ENCODE results near the gene KCNH6.

The KCNH6 gene

GRCh38 chr17:63537001-63537400 is 13.8 kb downstream of the KCNH6 start:
- FAIRE-seq, result no peak

GRCh38 chr17:63537991-63538692 is 15.0 kb downstream of the KCNH6 start:
- no peak for FAIRE-seq

- FAIRE-seq, result no peak
These were observed 15.8 kb downstream of the KCNH6 start for GRCh38 chr17:63538693-63539595.

GRCh38 chr17:63540590-63540989 is 17.4 kb downstream of the KCNH6 start:
- FAIRE-seq, result no peak

- FAIRE-seq, result no peak
These were observed 19.0 kb downstream of the KCNH6 start for GRCh38 chr17:63542218-63542545.

GRCh38 chr17:63542942-63543821 is 20.0 kb downstream of the KCNH6 start:
- FAIRE-seq, result no peak

DNA sequence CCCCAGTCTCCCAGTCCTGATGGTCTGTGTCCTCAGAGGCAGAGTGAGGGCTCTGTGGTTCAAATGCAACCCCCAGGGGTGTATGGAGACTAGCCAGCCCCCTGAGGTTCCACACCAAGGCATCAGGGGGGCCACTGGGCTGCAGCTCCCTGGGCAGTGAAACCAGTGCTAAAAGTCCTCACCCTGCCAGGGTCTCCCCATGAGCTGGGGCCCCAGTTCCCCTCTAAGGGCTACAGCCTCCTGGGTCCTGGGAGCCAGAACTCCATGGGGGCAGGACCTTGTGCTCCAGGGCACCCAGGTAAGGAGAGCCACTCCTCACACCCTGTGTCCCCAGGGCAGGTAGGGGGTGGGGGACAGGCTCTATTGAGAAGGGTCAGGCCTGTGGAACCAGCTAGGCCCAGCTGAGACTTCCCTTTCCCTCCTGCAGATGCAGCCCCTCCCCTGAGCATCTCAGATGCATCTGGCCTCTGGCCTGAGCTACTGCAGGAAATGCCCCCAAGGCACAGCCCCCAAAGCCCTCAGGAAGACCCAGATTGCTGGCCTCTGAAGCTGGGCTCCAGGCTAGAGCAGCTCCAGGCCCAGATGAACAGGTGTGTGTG is 20.8 kb downstream of the KCNH6 start:
- FAIRE-seq, result no peak

GRCh38 chr17:63544467-63545301 is 21.5 kb downstream of the KCNH6 start:
- no peak for FAIRE-seq

GRCh38 chr17:63546308-63547082 is 23.3 kb downstream of the KCNH6 start:
- no peak for FAIRE-seq

DNA sequence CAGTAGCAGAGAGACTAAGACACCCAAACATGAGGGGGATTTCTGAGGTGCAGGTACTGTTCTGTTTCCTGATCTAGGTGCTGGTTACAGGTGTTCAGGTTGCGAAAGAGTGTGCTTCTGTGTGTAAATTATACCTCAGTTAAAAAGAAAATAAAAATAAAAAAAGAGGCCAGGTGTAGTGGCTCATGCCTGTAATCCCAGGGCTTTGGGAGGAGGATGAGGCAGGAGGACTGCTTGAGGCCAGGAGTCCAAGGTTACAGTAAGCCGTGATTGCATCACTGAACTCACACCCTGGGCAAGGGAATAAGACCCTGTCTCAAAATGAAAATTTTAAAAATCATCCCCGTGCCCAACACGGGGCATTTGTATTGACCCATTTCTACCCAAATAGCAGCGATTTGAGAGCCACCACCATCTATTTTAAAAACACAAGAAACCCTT is 23.9 kb downstream of the KCNH6 start:
- no peak for FAIRE-seq

DNA sequence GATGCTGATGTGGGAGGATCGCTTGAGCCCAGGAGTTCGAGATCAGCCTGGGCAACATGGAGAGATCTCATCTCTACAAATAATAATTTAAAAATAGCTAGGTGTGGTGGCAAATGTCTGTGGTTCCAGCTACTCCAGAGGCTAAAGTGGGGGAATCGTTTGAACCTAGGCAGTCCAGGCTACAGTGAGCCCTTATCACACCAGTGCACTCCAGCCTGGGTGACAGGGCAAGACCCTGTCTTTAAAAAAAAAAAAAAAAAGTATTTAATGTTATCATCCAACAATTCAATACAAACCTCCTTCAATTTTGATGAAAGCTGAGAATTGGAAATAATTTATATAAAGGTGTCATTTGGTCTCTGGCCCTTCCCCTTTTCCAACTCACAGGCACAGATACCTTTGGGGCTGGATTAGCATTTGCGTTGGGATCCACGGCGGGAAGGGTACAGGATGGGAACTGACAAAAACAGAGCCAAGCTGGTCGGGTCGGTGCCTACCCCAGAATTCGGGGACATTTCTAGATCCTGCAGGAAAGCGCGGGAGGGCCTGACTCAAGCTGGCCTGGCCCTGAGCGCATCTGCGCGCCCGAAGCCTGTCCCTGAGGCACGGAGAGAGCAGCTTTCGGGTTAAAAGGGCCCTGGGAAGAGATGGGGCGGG is 26.3 kb downstream of the KCNH6 start:
- no peak for FAIRE-seq

- no peak for FAIRE-seq
These were observed 27.0 kb downstream of the KCNH6 start, which contains the start of gene DCAF7 for GRCh38 chr17:63549946-63550816. DCAF7 (plus strand) TSS chr17:63550477; CDS start chr17:63550678, 201 bp downstream.

DNA sequence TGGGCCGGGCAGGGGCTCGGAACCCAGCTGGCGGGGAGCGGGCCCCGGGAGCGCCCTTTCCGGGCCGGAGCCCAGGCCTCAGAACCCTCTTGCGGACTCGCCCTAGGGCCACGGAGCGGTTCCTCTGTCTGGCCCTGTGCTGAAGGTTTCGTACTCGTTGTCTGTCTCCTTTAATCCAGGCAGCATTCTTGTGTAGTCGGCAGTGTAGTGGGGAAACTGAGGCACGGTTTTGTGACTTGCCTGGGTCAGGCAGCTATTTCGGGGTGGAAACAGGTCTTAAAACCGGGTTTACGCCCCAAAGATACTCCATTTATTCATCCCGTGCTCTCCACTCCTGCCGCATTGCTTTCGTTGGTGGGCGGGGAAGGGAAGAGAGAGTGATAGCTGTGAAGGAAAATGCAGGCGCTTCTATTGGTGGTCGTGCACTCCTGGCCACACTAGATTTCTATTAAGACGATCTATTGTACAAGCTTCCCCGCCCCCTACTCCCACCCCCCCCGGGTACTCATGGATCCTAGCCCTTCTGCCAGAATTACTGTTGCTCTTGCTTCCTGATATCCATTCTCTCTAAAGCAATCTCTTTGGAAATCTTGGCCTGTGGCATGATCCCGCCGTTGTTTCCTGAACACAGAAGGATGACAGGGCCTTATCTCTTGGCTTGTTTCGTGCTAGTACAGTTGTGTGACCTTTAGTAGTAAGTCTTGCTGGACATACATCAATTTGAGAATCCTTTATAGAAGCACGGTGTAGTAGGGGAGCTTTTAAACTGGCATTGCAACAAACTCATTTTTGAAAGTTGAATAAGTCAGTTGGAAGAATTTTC is 27.9 kb downstream of the KCNH6 start:
- FAIRE-seq, result no peak

- FAIRE-seq, result no peak
These were observed 29.1 kb downstream of the KCNH6 start for GRCh38 chr17:63552211-63552610.

GRCh38 chr17:63555500-63556156 is 32.5 kb downstream of the KCNH6 start:
- no peak for FAIRE-seq

DNA sequence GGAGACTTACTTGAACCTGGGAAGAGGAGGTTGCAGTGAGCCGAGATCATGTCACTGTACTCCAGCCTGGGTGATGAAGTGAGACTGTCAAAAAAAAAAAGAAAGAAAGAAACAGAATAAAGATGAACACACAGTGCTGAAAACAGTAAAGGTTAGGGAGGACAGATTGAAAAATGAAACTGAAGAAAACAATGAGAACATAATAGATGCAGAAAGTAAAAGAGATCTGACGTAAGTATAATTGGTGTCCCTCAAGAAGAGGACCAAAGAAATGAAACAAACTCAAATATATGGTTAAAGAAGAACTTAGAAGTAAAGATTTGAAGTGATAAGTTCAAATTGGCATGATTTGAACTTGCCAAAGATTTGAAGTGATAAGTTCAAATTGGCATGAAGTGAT is 34.3 kb downstream of the KCNH6 start:
- no peak for FAIRE-seq

DNA sequence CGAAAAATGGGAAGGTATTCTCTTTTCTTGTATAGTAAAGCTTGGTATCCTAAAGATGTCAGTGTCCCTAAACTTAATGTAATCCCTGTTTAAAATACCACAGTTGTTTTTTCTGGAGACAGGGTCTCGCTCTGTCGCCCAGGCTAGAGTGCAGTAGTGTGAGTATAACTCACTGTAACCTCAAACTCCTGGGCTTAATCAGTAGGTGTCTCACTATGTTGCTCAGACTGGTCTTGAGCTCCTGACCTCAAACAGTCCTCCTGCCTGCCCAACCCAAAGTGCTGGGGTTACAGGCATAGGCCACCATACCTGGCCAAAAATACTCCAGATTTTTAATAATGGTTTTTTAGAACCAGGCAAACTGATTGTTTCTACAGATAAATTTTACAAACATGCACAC is 35.3 kb downstream of the KCNH6 start:
- no peak for FAIRE-seq

DNA sequence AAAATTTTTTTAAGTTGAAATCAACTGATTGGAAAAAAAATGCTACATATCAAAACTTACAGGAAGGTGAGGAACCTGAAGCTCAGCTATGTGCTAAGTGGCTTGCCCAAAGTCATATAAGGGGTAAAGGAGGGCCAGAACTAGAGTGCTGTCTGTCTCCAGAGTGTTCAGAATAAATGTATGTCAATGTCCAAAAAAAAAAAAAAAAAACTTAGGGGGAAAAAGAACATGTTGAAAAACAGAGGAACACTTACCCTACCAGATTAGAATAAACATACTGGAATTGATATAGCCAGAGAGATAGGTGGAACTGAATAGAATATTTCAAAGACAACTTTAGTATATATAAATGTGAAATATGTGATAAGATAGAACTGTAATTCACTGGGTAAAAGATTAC is 38.7 kb downstream of the KCNH6 start:
- FAIRE-seq, result no peak
